HEK293 (cell line): ENCODE results near the gene U2SURP.

ENCODE experiments used
- CTCF ChIA-PET: fragments of 350-600 bp; formaldehyde crosslinking; extraction: SDS; loops from one replicate; lab custom pipeline; 2021; ENCODE audit warnings: antibody characterized with exemption; lab: Yijun Ruan, JAX
- POLR2A ChIA-PET: fragments of 300-600 bp; formaldehyde crosslinking; extraction: SDS; loops from one replicate; lab custom pipeline; 2020; ENCODE audit warnings: antibody characterized with exemption, inconsistent platforms; lab: Yijun Ruan, JAX
- H3K27ac ChIP-seq: fragments of 200-500 bp; sonication (Bioruptor generic); 2 replicates; pipeline ENCODE4 v1.5.1; 2014; ENCODE audit warnings: low read depth, low read length, control low read depth, inconsistent platforms; ENCODE audit errors: extremely low read depth
- H3K36me3 ChIP-seq, 2 experiments: fragments of 200-500 bp in 1 of 2; sonication (Bioruptor generic) in 1 of 2; 1 replicate in 1 of 2; 2 replicates in 1 of 2; pipeline ENCODE4 v1.5.1; 2014 to 2017; ENCODE audit warnings: inconsistent platforms in 2 of 2, low read length in 2 of 2; ENCODE audit not compliant: control insufficient read depth in 2 of 2, insufficient read depth in 1 of 2
- H3K4me1 ChIP-seq: fragments of 200-500 bp; sonication (Bioruptor generic); 2 replicates; pipeline ENCODE4 v1.5.1; 2014; ENCODE audit warnings: mild to moderate bottlenecking, low read length, inconsistent platforms; ENCODE audit not compliant: control insufficient read depth, insufficient read depth
- H3K4me3 ChIP-seq: 2 replicates; pipeline ENCODE4 v1.5.1; 2011; ENCODE audit warnings: low read depth, mild to moderate bottlenecking, control low read depth, low read length, moderate library complexity
- H3K9me3 ChIP-seq: fragments of 200-500 bp; sonication (Bioruptor generic); 2 replicates; pipeline ENCODE4 v1.5.1; 2014; ENCODE audit warnings: low read depth, low read length, inconsistent platforms; ENCODE audit not compliant: control insufficient read depth, insufficient read depth
- ATF2 ChIP-seq: fragments of 450-650 bp; formaldehyde crosslinking; IDR thresholded peaks from 2 replicates; pipeline ENCODE4 v1.5.1; 2016; ENCODE audit warnings: missing biosample characterization, missing genetic modification characterization, low read depth
- OSR2 ChIP-seq: fragments of 450-650 bp; formaldehyde crosslinking; IDR thresholded peaks from 2 replicates; pipeline ENCODE4 v1.5.1; 2016; ENCODE audit warnings: missing biosample characterization, missing genetic modification characterization
- RBAK ChIP-seq: fragments of 450-650 bp; formaldehyde crosslinking; IDR thresholded peaks from 2 replicates; pipeline ENCODE4 v1.5.1; 2016; ENCODE audit warnings: missing biosample characterization, missing genetic modification characterization
- SALL2 ChIP-seq: fragments of 450-650 bp; formaldehyde crosslinking; IDR thresholded peaks from 2 replicates; pipeline ENCODE4 v1.5.0; 2017; ENCODE audit warnings: missing biosample characterization, mild to moderate bottlenecking, missing genetic modification characterization, borderline replicate concordance
- ZBTB48 ChIP-seq: fragments of 450-650 bp; formaldehyde crosslinking; IDR thresholded peaks from 2 replicates; pipeline ENCODE4 v1.5.1; 2016; ENCODE audit warnings: missing biosample characterization, missing genetic modification characterization
- ZFP37 ChIP-seq: fragments of 450-650 bp; formaldehyde crosslinking; IDR thresholded peaks from 2 replicates; pipeline ENCODE4 v1.5.1; 2016; ENCODE audit warnings: missing biosample characterization, missing genetic modification characterization
- ZNF121 ChIP-seq: fragments of 450-650 bp; formaldehyde crosslinking; IDR thresholded peaks from 2 replicates; pipeline ENCODE4 v1.5.1; 2016; ENCODE audit warnings: missing biosample characterization, missing genetic modification characterization
- ZNF132 ChIP-seq: fragments of 450-650 bp; formaldehyde crosslinking; IDR thresholded peaks from 2 replicates; pipeline ENCODE4 v1.5.1; 2017; ENCODE audit warnings: missing biosample characterization, missing genetic modification characterization, borderline replicate concordance
- ZNF202 ChIP-seq: fragments of 450-650 bp; formaldehyde crosslinking; IDR thresholded peaks from 2 replicates; pipeline ENCODE4 v1.5.1; 2016; ENCODE audit warnings: missing biosample characterization, missing genetic modification characterization, borderline replicate concordance
- ZNF292 ChIP-seq: fragments of 450-650 bp; formaldehyde crosslinking; IDR thresholded peaks from 2 replicates; pipeline ENCODE4 v1.5.1; 2016; ENCODE audit warnings: low read depth, missing biosample characterization, missing genetic modification characterization, borderline replicate concordance
- ZNF341 ChIP-seq: fragments of 450-650 bp; formaldehyde crosslinking; IDR thresholded peaks from 2 replicates; pipeline ENCODE4; 2016; ENCODE audit warnings: low read depth, missing biosample characterization, missing genetic modification characterization
- ZNF426 ChIP-seq: fragments of 450-650 bp; formaldehyde crosslinking; IDR thresholded peaks from 2 replicates; pipeline ENCODE4 v1.5.1; 2017; ENCODE audit warnings: missing biosample characterization, missing genetic modification characterization, mild to moderate bottlenecking, inconsistent platforms, moderate library complexity
- ZNF558 ChIP-seq: fragments of 450-650 bp; formaldehyde crosslinking; IDR thresholded peaks from 2 replicates; pipeline ENCODE4 v1.5.1; 2016; ENCODE audit warnings: missing biosample characterization, missing genetic modification characterization
- ZNF560 ChIP-seq: fragments of 450-650 bp; formaldehyde crosslinking; IDR thresholded peaks from 2 replicates; pipeline ENCODE4 v1.5.1; 2017; ENCODE audit warnings: missing biosample characterization, missing genetic modification characterization, borderline replicate concordance
- ZNF561 ChIP-seq: fragments of 450-650 bp; IDR thresholded peaks from 2 replicates; pipeline ENCODE4 v1.5.1; 2018; ENCODE audit warnings: missing biosample characterization, missing genetic modification characterization, borderline replicate concordance
- ZNF776 ChIP-seq: fragments of 450-650 bp; formaldehyde crosslinking; IDR thresholded peaks from 2 replicates; pipeline ENCODE4 v1.5.0; 2017; ENCODE audit warnings: missing biosample characterization, missing genetic modification characterization, borderline replicate concordance
- TF ChIP-seq, protein P1 (sequence below): fragments of 450-650 bp; formaldehyde crosslinking; IDR thresholded peaks from 2 replicates; pipeline ENCODE4 v1.5.1; 2016; ENCODE audit warnings: missing biosample characterization, missing genetic modification characterization
- TF ChIP-seq, protein P2 (sequence below): fragments of 450-650 bp; formaldehyde crosslinking; IDR thresholded peaks from 2 replicates; pipeline ENCODE4 v1.5.1; 2017; ENCODE audit warnings: missing biosample characterization, mild to moderate bottlenecking, missing genetic modification characterization, moderate library complexity

Gene U2SURP

DNA sequence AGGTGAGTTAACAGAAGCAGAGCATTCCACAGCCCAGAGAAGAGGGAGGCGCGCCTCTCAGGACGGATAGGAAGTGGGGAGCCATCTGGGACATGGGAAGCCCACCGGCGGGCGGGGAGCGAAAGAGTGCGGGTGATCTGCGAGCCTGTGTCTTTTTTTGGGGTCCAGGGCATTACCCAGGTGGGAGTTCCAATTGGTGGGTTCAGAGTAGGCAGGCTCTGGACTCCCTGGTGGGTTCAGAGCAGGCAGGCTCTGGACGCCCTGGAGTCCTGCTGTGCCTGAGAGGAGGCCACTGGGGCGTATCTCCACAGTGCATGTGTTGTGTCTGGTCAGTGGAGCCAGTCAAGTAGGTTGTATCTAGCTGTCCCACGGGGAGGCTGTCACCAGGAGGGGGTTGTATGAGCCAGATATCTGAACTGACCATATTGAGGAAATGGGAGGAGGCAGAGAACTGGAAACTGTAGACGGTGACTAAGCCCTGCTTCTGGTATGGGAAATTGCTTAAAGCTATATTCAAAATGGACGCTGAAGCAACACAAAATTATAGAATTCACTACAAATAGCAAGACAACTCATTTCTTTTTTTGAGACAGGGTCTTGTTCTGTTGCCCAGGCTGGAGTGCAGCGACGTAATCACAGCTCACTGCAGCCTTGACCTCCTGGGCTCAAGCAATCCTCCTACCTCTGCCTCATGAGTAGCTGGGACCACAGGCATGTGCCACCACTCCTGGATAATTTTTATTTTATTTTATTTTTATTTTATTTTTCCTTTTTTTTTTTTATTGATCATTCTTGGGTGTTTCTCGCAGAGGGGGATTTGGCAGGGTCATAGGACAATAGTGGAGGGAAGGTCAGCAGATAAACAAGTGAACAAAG lies 83.7 kb downstream of the U2SURP start (continued):
- no peak for TF ChIP-seq ZNF560 (tag by site-specific recombination)
- TF ChIP-seq ZNF561 (tag by site-specific recombination): no peak
- no peak for TF ChIP-seq SALL2
- TF ChIP-seq ZFP37: no peak
- no peak for TF ChIP-seq ZNF558
- no peak for TF ChIP-seq ZNF426
- no peak for TF ChIP-seq ZNF202 (tag by site-specific recombination)
- TF ChIP-seq, protein P1, sequence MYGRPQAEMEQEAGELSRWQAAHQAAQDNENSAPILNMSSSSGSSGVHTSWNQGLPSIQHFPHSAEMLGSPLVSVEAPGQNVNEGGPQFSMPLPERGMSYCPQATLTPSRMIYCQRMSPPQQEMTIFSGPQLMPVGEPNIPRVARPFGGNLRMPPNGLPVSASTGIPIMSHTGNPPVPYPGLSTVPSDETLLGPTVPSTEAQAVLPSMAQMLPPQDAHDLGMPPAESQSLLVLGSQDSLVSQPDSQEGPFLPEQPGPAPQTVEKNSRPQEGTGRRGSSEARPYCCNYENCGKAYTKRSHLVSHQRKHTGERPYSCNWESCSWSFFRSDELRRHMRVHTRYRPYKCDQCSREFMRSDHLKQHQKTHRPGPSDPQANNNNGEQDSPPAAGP: no peak

- Histone ChIP-seq H3K4me3 (no peak overlapping the region), H3K36me3 (no peaks in the 10 kb centered on the region), H3K4me1 (no peaks in the 10 kb centered on the region), H3K27ac (no peak overlapping the region), H3K9me3 (no peaks in the 10 kb centered on the region)
- CTCF ChIA-PET: no interaction called here
- POLR2A ChIA-PET: no interaction called here
- TF ChIP-seq ATF2: peak; percentile 80
- no peak for TF ChIP-seq ZNF776 (tag by site-specific recombination)
These were observed 87.5 kb downstream of the U2SURP start for GRCh38 chr3:143088835-143089234.

- Histone ChIP-seq H3K4me3 (no peak overlapping the region), H3K27ac (no peak overlapping the region), H3K36me3 (no peaks in the 10 kb centered on the region), H3K4me1 (no peaks in the 10 kb centered on the region), H3K9me3 (no peaks in the 10 kb centered on the region)
- POLR2A ChIA-PET: no interaction called here
- TF ChIP-seq ZNF341 (tag by site-specific recombination) (no peak), ZNF121 (tag by site-specific recombination) (0 out of 2 replicates have a peak, but pooled peaks have one; percentile 14), ZNF132 (tag by site-specific recombination) (no peak), RBAK (tag by site-specific recombination) (no peak), OSR2 (tag by site-specific recombination) (no peak)
- CTCF ChIA-PET: no interaction called here
These were observed 88.6 kb downstream of the U2SURP start for GRCh38 chr3:143089965-143090364.

DNA sequence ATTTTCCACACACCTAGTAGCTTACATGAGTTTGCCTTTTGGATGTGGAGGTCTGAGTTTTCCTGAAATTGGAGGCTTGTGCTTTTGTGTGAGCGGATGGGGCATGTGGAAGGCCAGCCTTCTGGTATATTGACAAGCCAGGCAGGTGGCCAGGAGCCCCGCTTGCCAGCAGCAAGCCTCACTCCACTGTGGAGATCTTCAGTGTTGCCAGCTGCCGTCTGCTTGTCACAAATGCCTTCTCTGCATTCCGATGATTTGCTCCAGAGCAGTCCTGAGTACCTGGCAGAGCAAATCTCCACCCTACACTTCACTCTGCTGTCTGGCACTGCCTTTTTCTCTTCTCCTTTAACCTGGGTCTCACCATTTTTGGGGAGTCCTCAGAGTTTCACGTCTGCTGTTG lies 89.1 kb downstream of the U2SURP start:
- POLR2A ChIA-PET: no interaction called here

More for the DNA sequence above, 89.1 kb downstream of the U2SURP start:
- H3K27ac ChIP-seq: no peak overlapping the region
- no peaks in the 10 kb centered on the region for H3K9me3 ChIP-seq
- H3K4me1 ChIP-seq: no peaks in the 10 kb centered on the region
- CTCF ChIA-PET: no interaction called here
- TF ChIP-seq ZBTB48 (tag by site-specific recombination): no peak
- TF ChIP-seq ZNF292 (tag by site-specific recombination): no peak
- TF ChIP-seq, protein P2, sequence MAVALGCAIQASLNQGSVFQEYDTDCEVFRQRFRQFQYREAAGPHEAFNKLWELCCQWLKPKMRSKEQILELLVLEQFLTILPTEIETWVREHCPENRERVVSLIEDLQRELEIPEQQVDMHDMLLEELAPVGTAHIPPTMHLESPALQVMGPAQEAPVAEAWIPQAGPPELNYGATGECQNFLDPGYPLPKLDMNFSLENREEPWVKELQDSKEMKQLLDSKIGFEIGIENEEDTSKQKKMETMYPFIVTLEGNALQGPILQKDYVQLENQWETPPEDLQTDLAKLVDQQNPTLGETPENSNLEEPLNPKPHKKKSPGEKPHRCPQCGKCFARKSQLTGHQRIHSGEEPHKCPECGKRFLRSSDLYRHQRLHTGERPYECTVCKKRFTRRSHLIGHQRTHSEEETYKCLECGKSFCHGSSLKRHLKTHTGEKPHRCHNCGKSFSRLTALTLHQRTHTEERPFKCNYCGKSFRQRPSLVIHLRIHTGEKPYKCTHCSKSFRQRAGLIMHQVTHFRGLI (tag by site-specific recombination): no peak
- H3K36me3 ChIP-seq: no peaks in the 10 kb centered on the region
- H3K4me3 ChIP-seq: no peak overlapping the region
